BLaER1 treated with 17β-estradiol and CSF1 and Interleukin-3, amounts not matched to agents 10 nM and 100 nM (cell line): ENCODE data around the gene BCR.
A peak's percentile ranks its signal among the peaks of the same experiment; 100 is the strongest.

ENCODE experiments used
- H3K27ac ChIP-seq, 11 experiments: shearing (Covaris generic); formaldehyde crosslinking; 2 replicates each; pipeline ENCODE4 v1.8.1; 2022
- H3K27me3 ChIP-seq, 11 experiments: shearing (Covaris generic); formaldehyde crosslinking; 2 replicates each; pipeline ENCODE4 v1.8.1; 2022
- H3K36me3 ChIP-seq, 11 experiments: shearing (Covaris generic); formaldehyde crosslinking; 2 replicates each; pipeline ENCODE4 v1.8.1; 2022
- H3K4me1 ChIP-seq, 10 experiments: shearing (Covaris generic); formaldehyde crosslinking; 2 replicates each; pipeline ENCODE4 v1.8.1; 2022
- H3K4me2 ChIP-seq, 11 experiments: shearing (Covaris generic); formaldehyde crosslinking; 2 replicates each; pipeline ENCODE4 v1.8.1; 2022
- H3K4me3 ChIP-seq, 10 experiments: shearing (Covaris generic); formaldehyde crosslinking; 2 replicates each; pipeline ENCODE4 v1.8.1; 2022
- H3K9ac ChIP-seq, 11 experiments: shearing (Covaris generic); formaldehyde crosslinking; 2 replicates each; pipeline ENCODE4 v1.8.1; 2022
- H3K9me3 ChIP-seq, 11 experiments: shearing (Covaris generic); formaldehyde crosslinking; replicated peaks in 1 of 11; 2 replicates each; pipeline ENCODE4 v1.8.1; 2022
- H4K20me1 ChIP-seq, 11 experiments: shearing (Covaris generic); formaldehyde crosslinking; 2 replicates each; pipeline ENCODE4 v1.8.1; 2022
- Cebpa-rat ChIP-seq, 11 experiments: shearing (Covaris generic); IDR thresholded peaks; 2 replicates each; pipeline ENCODE4 v1.8.1; 2022

BCR gene

GRCh38 chr22:23225724-23226496, 45.6 kb downstream of the BCR start:
- peaks cover 0 to 94% (median 16%) of the 10 kb centered on the region in 11 experiments; a peak in 13 of 22 replicates for H4K20me1 ChIP-seq
- peak overlapping the region in 3 of 10 experiments; percentile 6 to 39 (median 35); a peak in 5 of 20 replicates for H3K4me3 ChIP-seq
- H3K4me2 ChIP-seq = peak overlapping the region; percentile 25 to 100 (median 99)
- peaks cover 8 to 71% (median 43%) of the 10 kb centered on the region in 11 experiments; a peak in 20 of 22 replicates for H3K36me3 ChIP-seq
- peaks cover 24 to 37% (median 32%) of the 10 kb centered on the region in 11 experiments for H3K9me3 ChIP-seq
- peak overlapping the region in 8 of 11 experiments; percentile 4 to 63 (median 46); a peak in 14 of 22 replicates for H3K9ac ChIP-seq
- no peak for TF ChIP-seq Cebpa-rat (IDR thresholded peaks at IDR 0.05)
- no peaks in the 10 kb centered on the region for H3K27me3 ChIP-seq
- H3K4me1 ChIP-seq = peaks cover 58 to 76% (median 69%) of the 10 kb centered on the region in 10 experiments
- H3K27ac ChIP-seq = peak overlapping the region in 10 of 11 experiments; percentile 31 to 88 (median 63); a peak in 17 of 22 replicates

GRCh38 chr22:23226497-23226850, 46.2 kb downstream of the BCR start:
- TF ChIP-seq Cebpa-rat (IDR thresholded peaks at IDR 0.05) = no peak
- Histone ChIP-seq H3K9ac (peak overlapping the region in 7 of 11 experiments; percentile 21 to 63 (median 50); a peak in 8 of 22 replicates), H3K4me2 (peak overlapping the region; percentile 25 to 100 (median 99); a peak in 21 of 22 replicates), H3K27me3 (no peaks in the 10 kb centered on the region), H3K27ac (peak overlapping the region in 9 of 11 experiments; percentile 28 to 85 (median 62); a peak in 17 of 22 replicates), H3K9me3 (peaks cover 24 to 37% (median 32%) of the 10 kb centered on the region in 11 experiments), H3K4me3 (peak overlapping the region in 2 of 10 experiments; percentile 35 to 39; a peak in 4 of 20 replicates), H3K36me3 (peaks cover 8 to 75% (median 43%) of the 10 kb centered on the region in 11 experiments; a peak in 20 of 22 replicates), H3K4me1 (peaks cover 57 to 76% (median 64%) of the 10 kb centered on the region in 10 experiments), H4K20me1 (peaks cover 1 to 94% (median 16%) of the 10 kb centered on the region in 11 experiments; a peak in 18 of 22 replicates)

DNA sequence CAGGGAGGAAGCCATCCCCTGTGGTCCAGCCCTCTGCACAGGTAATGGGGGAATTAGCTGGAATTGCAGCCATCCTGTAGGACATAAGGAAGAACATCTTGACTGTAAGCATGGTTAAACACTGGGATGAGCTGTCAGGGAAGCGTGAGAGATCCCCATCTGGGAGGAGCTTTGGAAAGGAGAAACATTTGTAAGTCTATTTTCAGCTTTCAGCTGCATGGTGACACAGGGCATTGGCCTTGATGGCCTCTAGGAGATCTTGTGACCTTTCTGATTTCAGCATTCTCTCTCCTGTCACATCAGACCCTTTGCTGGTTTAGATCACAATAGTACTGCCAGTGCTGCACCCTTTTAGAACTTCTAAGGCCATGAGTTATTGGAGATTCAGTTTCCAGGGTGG, 47.1 kb downstream of the BCR start:
- Histone ChIP-seq H3K9me3 (peaks cover 24 to 37% (median 32%) of the 10 kb centered on the region in 11 experiments), H3K4me2 (peak overlapping the region in 6 of 11 experiments; percentile 55 to 100 (median 97); a peak in 10 of 22 replicates), H4K20me1 (peaks cover 10 to 94% (median 25%) of the 10 kb centered on the region in 11 experiments; a peak in 20 of 22 replicates), H3K36me3 (peaks cover 8 to 72% (median 43%) of the 10 kb centered on the region in 11 experiments; a peak in 20 of 22 replicates), H3K4me3 (peak overlapping the region in 1 of 10 experiments; percentile 9; a peak in 2 of 20 replicates), H3K9ac (no peak overlapping the region), H3K27me3 (no peaks in the 10 kb centered on the region), H3K27ac (peak overlapping the region in 1 of 11 experiments; percentile 77; a peak in 2 of 22 replicates), H3K4me1 (peaks cover 57 to 76% (median 62%) of the 10 kb centered on the region in 10 experiments)
- TF ChIP-seq Cebpa-rat (IDR thresholded peaks at IDR 0.05) = no peak

GRCh38 chr22:23228503-23228902, 48.2 kb downstream of the BCR start:
- Histone ChIP-seq H3K36me3 (peaks cover 8 to 72% (median 43%) of the 10 kb centered on the region in 11 experiments; a peak in 20 of 22 replicates), H3K4me1 (peaks cover 57 to 76% (median 62%) of the 10 kb centered on the region in 10 experiments), H3K4me3 (no peak overlapping the region), H3K27me3 (no peaks in the 10 kb centered on the region), H3K9ac (no peak overlapping the region), H3K9me3 (peaks cover 24 to 37% (median 32%) of the 10 kb centered on the region in 11 experiments), H3K27ac (no peak overlapping the region), H4K20me1 (peaks cover 22 to 94% (median 36%) of the 10 kb centered on the region in 11 experiments), H3K4me2 (no peak overlapping the region)
- TF ChIP-seq Cebpa-rat (IDR thresholded peaks at IDR 0.05) = no peak

DNA sequence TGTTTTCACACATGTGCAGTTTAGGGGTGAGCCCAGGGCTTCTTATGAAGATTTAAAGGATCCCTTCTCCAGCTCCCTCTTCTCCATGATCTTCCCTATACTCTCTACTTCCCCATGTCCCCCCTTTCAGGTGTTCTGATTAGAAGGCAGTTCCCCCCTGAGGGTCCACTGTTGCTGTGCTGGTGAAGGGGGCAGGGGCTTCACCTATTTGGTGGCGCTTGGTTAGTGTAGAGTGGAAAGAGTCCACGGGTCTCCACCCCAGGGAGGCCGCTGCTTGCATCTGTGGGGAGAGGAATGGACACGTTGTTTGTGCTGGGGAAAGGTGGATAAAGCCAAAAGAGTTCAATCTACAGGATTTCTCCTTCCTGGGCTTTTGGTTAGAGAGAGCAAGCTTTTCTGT, 49.3 kb downstream of the BCR start:
- Histone ChIP-seq H4K20me1 (peaks cover 33 to 94% (median 48%) of the 10 kb centered on the region in 11 experiments), H3K36me3 (peaks cover 8 to 71% (median 41%) of the 10 kb centered on the region in 11 experiments; a peak in 20 of 22 replicates), H3K9ac (no peak overlapping the region), H3K9me3 (peaks cover 24 to 37% (median 32%) of the 10 kb centered on the region in 11 experiments), H3K4me1 (peaks cover 57 to 76% (median 62%) of the 10 kb centered on the region in 10 experiments), H3K4me3 (no peak overlapping the region), H3K27ac (no peak overlapping the region), H3K27me3 (no peaks in the 10 kb centered on the region), H3K4me2 (no peak overlapping the region)
- TF ChIP-seq Cebpa-rat (IDR thresholded peaks at IDR 0.05) = no peak

DNA sequence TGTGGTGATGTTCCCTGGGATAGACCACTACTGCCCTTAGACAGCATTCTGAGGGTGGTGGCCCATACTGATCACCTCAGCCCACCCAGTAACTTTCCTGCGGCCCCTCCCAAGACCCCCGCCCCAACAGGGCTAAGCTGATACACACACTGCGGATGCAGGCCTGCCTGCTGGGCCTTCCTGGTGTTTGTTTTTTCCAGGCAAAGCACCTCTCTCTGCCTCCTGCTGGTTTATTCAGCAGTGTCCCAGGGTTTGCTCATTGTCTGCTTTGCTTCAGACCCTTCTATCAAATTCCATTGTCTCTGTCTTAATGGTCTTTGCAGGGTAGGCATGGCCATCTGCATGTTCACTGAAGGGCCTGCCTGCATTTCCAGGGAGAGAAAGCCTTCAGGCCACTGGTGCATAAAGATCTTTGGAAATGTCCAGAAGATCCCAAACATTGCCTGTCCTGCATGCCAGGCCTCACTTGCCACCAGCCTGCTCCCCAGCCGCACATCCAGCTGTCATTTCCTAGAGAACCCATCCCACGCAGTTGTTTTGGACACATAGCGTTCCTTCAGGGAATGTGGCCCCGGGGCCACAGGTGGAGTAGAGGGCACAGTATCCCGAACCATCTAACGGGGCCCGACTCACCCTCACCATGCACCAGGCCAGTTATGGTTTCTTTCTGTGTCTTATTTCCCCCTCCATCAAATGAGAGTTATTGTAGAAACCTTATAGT, 50.2 kb downstream of the BCR start:
- Histone ChIP-seq H3K4me2 (peak overlapping the region in 4 of 11 experiments; percentile 2 to 64 (median 19); a peak in 2 of 22 replicates), H3K27me3 (no peaks in the 10 kb centered on the region), H3K9ac (no peak overlapping the region), H3K4me1 (peaks cover 52 to 76% (median 62%) of the 10 kb centered on the region in 10 experiments), H3K36me3 (peaks cover 8 to 67% (median 41%) of the 10 kb centered on the region in 11 experiments; a peak in 20 of 22 replicates), H3K4me3 (no peak overlapping the region), H4K20me1 (peaks cover 41 to 94% (median 56%) of the 10 kb centered on the region in 11 experiments), H3K9me3 (peaks cover 24 to 37% (median 32%) of the 10 kb centered on the region in 11 experiments), H3K27ac (no peak overlapping the region)
- TF ChIP-seq Cebpa-rat (IDR thresholded peaks at IDR 0.05) = no peak

GRCh38 chr22:23231471-23232093, 51.3 kb downstream of the BCR start:
- Histone ChIP-seq H3K4me1 (peaks cover 48 to 76% (median 62%) of the 10 kb centered on the region in 10 experiments), H3K27ac (no peak overlapping the region), H3K36me3 (peaks cover 8 to 67% (median 39%) of the 10 kb centered on the region in 11 experiments; a peak in 20 of 22 replicates), H4K20me1 (peaks cover 52 to 94% (median 67%) of the 10 kb centered on the region in 11 experiments), H3K4me2 (peak overlapping the region in 9 of 11 experiments; percentile 7 to 73 (median 54); a peak in 13 of 22 replicates), H3K9me3 (peaks cover 24 to 34% (median 32%) of the 10 kb centered on the region in 11 experiments), H3K27me3 (no peaks in the 10 kb centered on the region), H3K9ac (0 out of 22 replicates have a peak overlapping the region, but pooled peaks of 2 of the 11 experiments have one; percentile 6 to 15), H3K4me3 (no peak overlapping the region)
- no peak for TF ChIP-seq Cebpa-rat (IDR thresholded peaks at IDR 0.05)
